Tongue (tissue), 2 donors: Measurements from ENCODE around the gene PARVB. TPM values are rescaled to one million over a fixed set of nuclear protein-coding genes. Genes with fewer than 3 reads are reported as not detected.

Experiments used
- DNase-seq: peaks from one replicate; pipeline ENCODE4 v3.0.0-alpha.2; 2015
- total RNA-seq: library from RNA; depleted of rRNA; stranded (reverse); fragments of >200 nt; gene quantifications from one replicate; pipeline ENCODE4 v1.2.3, GENCODE V29; 2014

PARVB gene
- total RNA-seq, 1 donor from 2014 or later: 43.1 TPM

- DNase-seq: no peak
Measured at GRCh38 chr22:44136786-44137185, 112.7 kb downstream of the PARVB start.

GRCh38 chr22:44137415-44137814 is 113.3 kb downstream of the PARVB start:
- no peak for DNase-seq

GRCh38 chr22:44139773-44140172 is 115.7 kb downstream of the PARVB start:
- DNase-seq: no peak

- DNase-seq: no peak
Measured at GRCh38 chr22:44142421-44143104, 118.5 kb downstream of the PARVB start.

GRCh38 chr22:44143105-44143474 is 119.0 kb downstream of the PARVB start:
- DNase-seq: no peak

- no peak for DNase-seq
Measured at GRCh38 chr22:44143579-44143978, 119.5 kb downstream of the PARVB start.

GRCh38 chr22:44144046-44144569 is 120.0 kb downstream of the PARVB start:
- DNase-seq: no peak

- peak; percentile 54 for DNase-seq
Measured at GRCh38 chr22:44145544-44145943, 121.4 kb downstream of the PARVB start.

GRCh38 chr22:44146088-44146861 is 122.2 kb downstream of the PARVB start:
- no peak for DNase-seq

- DNase-seq: no peak
Measured at GRCh38 chr22:44147008-44147645, 123.0 kb downstream of the PARVB start.

- peak; percentile 53 for DNase-seq
Measured at GRCh38 chr22:44147821-44148574, 123.9 kb downstream of the PARVB start.

GRCh38 chr22:44151676-44152075 is 127.6 kb downstream of the PARVB start:
- DNase-seq: peak; percentile 19

- no peak for DNase-seq
Measured at GRCh38 chr22:44153710-44154109, 129.6 kb downstream of the PARVB start.

GRCh38 chr22:44154436-44154942 is 130.4 kb downstream of the PARVB start:
- no peak for DNase-seq

- DNase-seq: no peak
Measured at GRCh38 chr22:44155115-44155514, 131.0 kb downstream of the PARVB start.

- no peak for DNase-seq
Measured at GRCh38 chr22:44157916-44158618, 134.0 kb downstream of the PARVB start.

- no peak for DNase-seq
Measured at GRCh38 chr22:44158816-44159215, 134.7 kb downstream of the PARVB start.

- peak; percentile 66 for DNase-seq
Measured at GRCh38 chr22:44159221-44159620, 135.1 kb downstream of the PARVB start.

- DNase-seq: peak; percentile 25
Measured at GRCh38 chr22:44159811-44160210, 135.7 kb downstream of the PARVB start.

- DNase-seq: no peak
Measured at GRCh38 chr22:44160421-44160820, 136.3 kb downstream of the PARVB start.

GRCh38 chr22:44161673-44162072 is 137.6 kb downstream of the PARVB start:
- no peak for DNase-seq
